ENCODE results near the gene HSP90AA1. TPM values are rescaled to one million over a fixed set of nuclear protein-coding genes. Genes with fewer than 3 reads are reported as not detected.
A peak's percentile ranks its signal among the peaks of the same experiment; 100 is the strongest.
"Not testable (repeated sequence)": the region's sequence is repeated elsewhere in the genome, so short reads cannot be mapped to it uniquely, and the experiment has no call there.

HSP90AA1 gene
- total and polyA plus RNA-seq, 2 donors = 242 to 287 TPM

DNA sequence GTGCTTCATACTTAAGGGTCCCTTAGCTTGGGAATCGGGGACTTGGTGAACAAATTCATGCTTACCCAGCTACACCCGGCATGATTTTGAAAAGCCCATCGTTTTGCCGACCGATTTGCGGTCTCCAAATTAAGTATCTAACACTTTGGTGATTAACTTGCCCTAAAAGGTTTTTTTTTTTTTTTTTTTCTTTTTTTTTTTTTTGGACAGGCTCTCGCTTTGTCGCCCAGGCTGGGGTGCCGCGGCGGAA is 843 bp upstream of the HSP90AA1 start:
- Histone ChIP-seq H3K4me3 (ENCODE audit: low read depth, low read length) (peak overlapping the region; percentile 98), H3K36me3 (ENCODE audit: insufficient read depth) (peaks cover 10% of the 10 kb centered on the region), H3K4me1 (ENCODE audit: insufficient read depth) (peaks cover 2% of the 10 kb centered on the region), H3K27ac (ENCODE audit: low read depth) (peak overlapping the region; percentile 98)
- DNase-seq (ENCODE audit: extremely low spot score) = no peak
- 4% methylated on average over 11 of the region's 11 CpGs for WGBS

- DNase-seq (ENCODE audit: extremely low spot score) = no peak
- Histone ChIP-seq H3K4me1 (ENCODE audit: insufficient read depth) (peaks cover 2% of the 10 kb centered on the region), H3K36me3 (ENCODE audit: insufficient read depth) (peaks cover 13% of the 10 kb centered on the region), H3K4me3 (ENCODE audit: low read depth, low read length) (peak overlapping the region; percentile 98), H3K27ac (ENCODE audit: low read depth) (peak overlapping the region; percentile 99)
- under 1% methylated on average over 32 of the region's 32 CpGs for whole genome bisulfite sequencing
Measured at GRCh38 chr14:102086709-102086971, 204 bp downstream of the HSP90AA1 start.

DNA sequence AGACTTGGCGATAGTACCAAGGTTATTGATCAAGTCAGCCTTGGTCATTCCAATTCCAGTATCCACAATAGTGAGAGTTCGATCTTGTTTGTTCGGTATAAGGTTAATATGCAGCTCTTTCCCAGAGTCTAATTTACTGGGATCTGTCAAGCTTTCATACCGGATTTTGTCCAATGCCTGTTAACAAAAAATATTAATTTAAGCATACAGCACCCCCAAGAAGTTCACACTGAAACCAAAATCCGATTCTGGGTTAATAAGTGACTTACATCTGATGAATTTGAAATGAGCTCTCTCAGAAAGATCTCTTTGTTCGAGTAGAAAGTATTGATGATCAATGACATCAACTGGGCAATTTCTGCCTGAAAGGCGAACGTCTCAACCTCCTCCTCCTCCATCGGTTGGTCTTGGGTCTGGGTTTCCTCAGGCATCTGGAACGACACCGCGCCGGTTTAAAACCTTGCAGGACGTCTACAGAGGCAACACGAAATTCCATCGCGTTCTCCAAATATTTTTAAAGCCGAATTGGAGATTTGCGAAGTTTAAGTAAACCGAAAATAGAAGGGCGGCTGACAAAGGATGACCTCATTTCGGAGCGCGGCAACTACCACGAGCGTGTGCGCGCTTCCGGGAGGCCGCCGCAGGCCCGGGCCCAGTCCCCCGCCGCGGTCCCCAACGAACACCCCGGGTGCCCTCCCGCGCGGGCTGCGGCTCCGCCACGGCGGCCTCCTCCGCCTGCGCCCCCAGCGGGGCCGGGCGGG is 716 bp downstream of the HSP90AA1 start:
- H3K36me3 ChIP-seq (ENCODE audit: insufficient read depth) = peaks cover 15% of the 10 kb centered on the region
- WGBS = 3% methylated on average over 49 of the region's 49 CpGs
- no peak for DNase-seq (ENCODE audit: extremely low spot score)
- peak overlapping the region; percentile 98 for H3K4me3 ChIP-seq (ENCODE audit: low read depth, low read length)
- peak overlapping the region; percentile 99 for H3K27ac ChIP-seq (ENCODE audit: low read depth)
- peaks cover 2% of the 10 kb centered on the region for H3K4me1 ChIP-seq (ENCODE audit: insufficient read depth)

DNA sequence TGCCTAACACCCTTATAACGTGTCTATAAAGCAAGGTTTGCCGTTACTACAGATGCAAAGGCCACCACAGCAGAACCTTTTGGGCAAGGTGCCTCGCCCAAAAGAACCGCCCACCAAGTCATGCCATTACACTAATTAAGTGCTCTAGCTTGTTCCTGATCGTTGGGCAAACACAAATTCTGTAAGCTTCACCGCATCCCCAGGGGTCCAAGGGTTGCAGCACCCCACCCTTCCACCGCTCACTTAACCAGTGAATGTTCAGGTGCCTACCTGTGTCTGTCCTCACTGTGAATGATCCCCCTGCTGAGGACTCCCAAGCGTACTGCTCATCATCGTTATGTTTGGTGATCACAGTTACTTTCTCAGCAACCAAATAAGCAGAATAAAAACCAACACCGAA is 1.4 kb downstream of the HSP90AA1 start:
- Histone ChIP-seq H3K27ac (ENCODE audit: low read depth) (no peak overlapping the region), H3K36me3 (ENCODE audit: insufficient read depth) (peaks cover 15% of the 10 kb centered on the region), H3K4me1 (ENCODE audit: insufficient read depth) (peaks cover 2% of the 10 kb centered on the region), H3K4me3 (ENCODE audit: low read depth, low read length) (peak overlapping the region; percentile 98)
- WGBS = 37% methylated on average over 10 of the region's 10 CpGs
- no peak for DNase-seq (ENCODE audit: extremely low spot score)

DNA sequence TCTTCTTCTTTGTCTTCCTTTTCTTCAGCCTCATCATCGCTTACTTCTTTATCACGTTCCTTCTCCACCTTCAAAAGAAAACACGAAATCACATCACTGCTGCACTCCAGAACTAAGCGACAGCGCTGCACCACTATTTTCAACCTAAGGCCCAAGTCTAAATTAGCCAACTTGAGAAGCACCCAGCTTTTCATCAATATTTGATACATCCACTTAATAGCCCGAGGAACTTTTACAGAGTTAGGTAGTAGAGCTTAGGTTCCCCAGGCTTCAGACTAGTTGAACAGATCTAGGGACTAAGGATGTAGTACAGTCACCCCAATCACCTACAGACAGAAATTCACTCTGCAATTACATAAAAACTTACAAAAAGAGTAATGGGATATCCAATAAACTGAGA is 1.9 kb downstream of the HSP90AA1 start:
- Histone ChIP-seq H3K4me3 (ENCODE audit: low read depth, low read length) (no peak overlapping the region), H3K27ac (ENCODE audit: low read depth) (no peak overlapping the region), H3K36me3 (ENCODE audit: insufficient read depth) (peaks cover 15% of the 10 kb centered on the region), H3K4me1 (ENCODE audit: insufficient read depth) (peaks cover 2% of the 10 kb centered on the region)
- 86% methylated on average over 6 of the region's 6 CpGs for WGBS
- no peak for DNase-seq (ENCODE audit: extremely low spot score)

GRCh38 chr14:102084522-102084921 is 2.3 kb downstream of the HSP90AA1 start:
- DNase-seq (ENCODE audit: extremely low spot score); H3K27ac ChIP-seq (ENCODE audit: low read depth); H3K4me3 ChIP-seq (ENCODE audit: low read depth, low read length); H3K4me1 ChIP-seq (ENCODE audit: insufficient read depth): not testable (repeated sequence)
- WGBS = 86% methylated on average over 5 of the region's 5 CpGs
- peaks cover 15% of the 10 kb centered on the region for H3K36me3 ChIP-seq (ENCODE audit: insufficient read depth)

DNA sequence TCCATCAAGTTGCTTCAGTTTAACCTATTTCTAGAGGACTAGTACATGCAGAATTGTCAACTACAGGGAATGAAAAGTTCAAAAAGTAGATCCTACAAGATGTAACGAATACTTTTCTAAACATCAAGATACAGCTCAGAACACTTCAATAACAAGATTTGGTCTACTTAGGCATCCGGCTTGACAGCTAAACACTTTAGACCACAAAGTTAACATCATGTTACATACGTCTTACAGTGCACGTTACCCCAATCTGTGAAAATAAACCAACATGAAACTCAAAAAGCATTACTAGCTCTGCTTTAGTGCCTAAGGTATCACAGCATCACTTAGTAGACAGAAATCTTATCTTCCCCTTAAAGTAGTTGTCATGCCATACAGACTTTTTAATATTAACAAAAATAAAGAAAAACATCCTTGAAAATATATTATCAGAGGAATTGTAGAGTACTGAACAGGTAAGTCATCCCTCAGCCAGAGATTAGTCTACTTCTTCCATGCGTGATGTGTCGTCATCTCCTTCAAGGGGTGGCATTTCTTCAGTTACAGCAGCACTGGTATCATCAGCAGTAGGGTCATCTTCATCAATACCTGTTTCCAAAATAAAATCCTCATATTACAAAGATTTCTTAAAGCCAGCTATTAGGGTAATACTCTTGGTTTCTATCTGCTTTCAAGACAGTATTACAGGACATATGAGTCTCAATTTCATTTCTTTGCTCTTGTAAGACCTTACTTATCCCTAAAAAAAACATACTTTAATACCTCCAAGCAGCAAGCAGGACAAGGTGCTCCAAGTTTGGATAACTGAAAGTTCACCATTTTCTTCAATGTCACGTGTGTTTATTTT is 5.4 kb downstream of the HSP90AA1 start:
- peaks cover 15% of the 10 kb centered on the region for H3K36me3 ChIP-seq (ENCODE audit: insufficient read depth)

DNA sequence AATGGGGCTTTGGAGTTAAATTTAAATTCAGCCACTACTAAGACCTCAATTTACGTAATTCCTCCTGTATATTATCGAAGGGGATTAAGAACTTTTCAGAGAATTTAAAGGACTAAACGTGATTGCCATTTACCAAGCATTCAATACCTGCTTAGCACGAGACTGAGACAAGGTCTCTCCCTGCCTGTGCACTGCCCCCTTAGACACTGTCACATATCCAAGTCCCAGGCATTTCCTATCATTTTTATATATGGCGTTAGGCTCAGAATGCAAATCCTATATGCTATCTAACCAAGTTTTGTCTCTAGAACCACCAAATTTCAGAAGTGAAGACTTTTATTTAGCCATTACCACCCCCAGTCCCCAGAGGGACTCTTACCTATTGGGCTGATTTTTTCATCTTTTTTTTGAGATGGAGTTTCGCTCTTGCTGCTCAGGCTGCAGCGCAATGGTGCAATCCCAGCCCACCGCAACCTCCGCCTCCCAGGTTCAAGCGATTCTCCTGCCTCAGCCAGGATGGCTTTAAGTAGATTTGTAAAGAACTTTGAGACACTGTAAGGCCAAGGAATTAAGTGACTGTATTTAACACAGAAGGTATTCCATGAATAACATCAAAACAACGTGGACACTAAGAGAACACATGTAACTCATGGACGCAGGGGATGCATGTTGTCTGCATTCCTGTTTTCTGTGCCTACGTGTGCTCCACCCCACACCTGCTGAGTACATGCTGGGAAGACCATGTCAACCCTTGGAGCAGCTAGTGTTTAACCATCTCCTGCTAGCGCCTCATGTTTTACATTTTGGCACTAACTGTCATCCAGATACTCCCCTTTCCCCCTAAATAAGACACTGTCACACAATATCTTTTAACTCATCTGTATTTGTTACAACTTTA is 6.4 kb downstream of the HSP90AA1 start:
- peaks cover 15% of the 10 kb centered on the region for H3K36me3 ChIP-seq (ENCODE audit: insufficient read depth)
- no peak overlapping the region for H3K4me3 ChIP-seq (ENCODE audit: low read depth, low read length)
- H3K4me1 ChIP-seq (ENCODE audit: insufficient read depth) = peaks cover 2% of the 10 kb centered on the region
- no peak for DNase-seq (ENCODE audit: extremely low spot score)
- H3K27ac ChIP-seq (ENCODE audit: low read depth) = no peak overlapping the region
- WGBS = 84% methylated on average over 14 of the region's 14 CpGs

More for the DNA sequence above, 5.4 kb downstream of the HSP90AA1 start:
- Histone ChIP-seq H3K27ac (ENCODE audit: low read depth) (no peak overlapping the region), H3K4me3 (ENCODE audit: low read depth, low read length) (no peak overlapping the region), H3K4me1 (ENCODE audit: insufficient read depth) (peaks cover 2% of the 10 kb centered on the region)
- DNase-seq (ENCODE audit: extremely low spot score) = no peak
- 85% methylated on average over 7 of the region's 7 CpGs for WGBS

- H3K27ac ChIP-seq (ENCODE audit: low read depth) = no peak overlapping the region
- H3K36me3 ChIP-seq (ENCODE audit: insufficient read depth) = peaks cover 15% of the 10 kb centered on the region
- peaks cover 2% of the 10 kb centered on the region for H3K4me1 ChIP-seq (ENCODE audit: insufficient read depth)
- H3K4me3 ChIP-seq (ENCODE audit: low read depth, low read length) = no peak overlapping the region
- DNase-seq (ENCODE audit: extremely low spot score) = no peak
Measured at GRCh38 chr14:102079700-102079979, 7.2 kb downstream of the HSP90AA1 start.

GRCh38 chr14:102078831-102079699 is 7.8 kb downstream of the HSP90AA1 start:
- Histone ChIP-seq H3K27ac (ENCODE audit: low read depth) (no peak overlapping the region), H3K36me3 (ENCODE audit: insufficient read depth) (peaks cover 12% of the 10 kb centered on the region), H3K4me3 (ENCODE audit: low read depth, low read length) (no peak overlapping the region), H3K4me1 (ENCODE audit: insufficient read depth) (peaks cover 2% of the 10 kb centered on the region)
- WGBS = 92% methylated on average over 10 of the region's 10 CpGs
- DNase-seq (ENCODE audit: extremely low spot score) = no peak

- H3K4me3 ChIP-seq (ENCODE audit: low read depth, low read length); H3K4me1 ChIP-seq (ENCODE audit: insufficient read depth); H3K36me3 ChIP-seq (ENCODE audit: insufficient read depth); H3K27ac ChIP-seq (ENCODE audit: low read depth); DNase-seq (ENCODE audit: extremely low spot score): not testable (repeated sequence)
- 96% methylated on average over 11 of the region's 11 CpGs for WGBS
Measured at GRCh38 chr14:102078361-102078791, 8.5 kb downstream of the HSP90AA1 start.

DNA sequence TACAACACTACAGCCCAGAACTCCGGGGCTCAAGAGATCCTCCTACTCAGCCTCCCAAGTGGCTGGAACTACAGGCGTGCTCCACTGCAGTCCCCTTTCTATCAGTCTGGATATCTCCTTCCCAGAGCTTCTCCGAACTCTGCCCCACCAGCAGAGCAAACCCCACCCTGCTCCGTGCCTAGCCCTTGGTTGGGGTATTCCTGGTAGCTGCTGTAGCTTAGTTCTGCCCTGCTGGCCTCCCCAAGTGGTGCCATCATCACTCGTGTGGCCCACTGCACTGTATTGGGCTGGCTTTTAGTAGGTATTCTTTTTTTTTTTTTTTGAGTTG is 9.5 kb downstream of the HSP90AA1 start:
- Histone ChIP-seq H3K4me3 (ENCODE audit: low read depth, low read length) (no peak overlapping the region), H3K36me3 (ENCODE audit: insufficient read depth) (peaks cover 3% of the 10 kb centered on the region), H3K27ac (ENCODE audit: low read depth) (no peak overlapping the region), H3K4me1 (ENCODE audit: insufficient read depth) (no peaks in the 10 kb centered on the region)
- DNase-seq (ENCODE audit: extremely low spot score) = no peak
- WGBS = 88% methylated on average over 5 of the region's 5 CpGs

DNA sequence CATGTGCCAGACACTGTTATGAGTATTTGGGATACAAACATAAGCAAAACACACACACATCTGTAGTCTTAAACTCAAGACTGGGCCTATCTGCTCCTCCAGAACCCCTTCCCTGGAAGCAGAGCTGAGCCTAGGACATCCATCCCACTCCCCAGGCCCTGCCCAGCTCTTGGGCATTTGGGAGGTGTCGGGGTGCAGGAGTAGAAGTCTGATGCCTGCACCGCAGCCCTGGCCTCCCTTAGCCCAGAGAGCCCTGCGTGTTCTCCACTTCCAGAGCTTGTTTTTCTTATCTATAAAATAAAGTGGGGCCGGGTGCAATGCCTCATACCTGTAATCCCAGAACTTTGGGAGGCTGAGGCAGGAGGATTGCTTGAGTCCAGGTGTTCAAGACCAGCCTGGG is 11.7 kb downstream of the HSP90AA1 start:
- Histone ChIP-seq H3K27ac (ENCODE audit: low read depth) (no peak overlapping the region), H3K4me1 (ENCODE audit: insufficient read depth) (no peaks in the 10 kb centered on the region), H3K36me3 (ENCODE audit: insufficient read depth) (no peaks in the 10 kb centered on the region), H3K4me3 (ENCODE audit: low read depth, low read length) (no peak overlapping the region)
- no peak for DNase-seq (ENCODE audit: extremely low spot score)
- WGBS = 92% methylated on average over 4 of the region's 4 CpGs
